SU-DHL-6 (cell line): Measurements from ENCODE around the gene MINDY3.

Experiments
- H2AFZ ChIP-seq: fragments of 200-600 bp; sonication (generic); 2 replicates; pipeline ENCODE4 v1.6.1; 2014; ENCODE audit warnings: low read depth, mild to moderate bottlenecking, moderate library complexity, mixed read lengths, antibody characterized with exemption, low read length; ENCODE audit not compliant: severe bottlenecking
- H3F3A ChIP-seq: fragments of 200-600 bp; shearing (Covaris generic); 2 replicates; pipeline ENCODE4 v1.6.0; 2016; ENCODE audit warnings: antibody characterized with exemption, mild to moderate bottlenecking; ENCODE audit not compliant: insufficient read depth
- H3K27ac ChIP-seq: fragments of 200-600 bp; sonication (generic); 2 replicates; pipeline ENCODE4 v1.5.1; 2016; ENCODE audit warnings: low read depth, mild to moderate bottlenecking, low read length, moderate library complexity, mixed read lengths
- H3K27me3 ChIP-seq: fragments of 200-600 bp; sonication (generic), shearing (Covaris generic); 2 replicates; pipeline ENCODE4 v1.6.0; 2014; ENCODE audit warnings: mild to moderate bottlenecking, low read length
- H3K36me3 ChIP-seq: fragments of 200-600 bp; sonication (generic); 2 replicates; pipeline ENCODE4 v1.6.1; 2014; ENCODE audit warnings: mild to moderate bottlenecking, low read length, mixed read lengths
- H3K4me2 ChIP-seq: fragments of 300-600, 200-600 bp; shearing (Covaris generic), sonication (generic); 2 replicates; pipeline ENCODE4 v1.6.0; 2014; ENCODE audit warnings: low read length, low read depth, mild to moderate bottlenecking; ENCODE audit not compliant: poor library complexity, severe bottlenecking
- H3K4me3 ChIP-seq: fragments of 200-600 bp; sonication (generic); 2 replicates; pipeline ENCODE4 v1.5.1; 2014; ENCODE audit warnings: antibody characterized with exemption, low read length, mild to moderate bottlenecking, mixed read lengths; ENCODE audit not compliant: insufficient read depth, poor library complexity, severe bottlenecking
- H3K79me2 ChIP-seq: fragments of 200-600 bp; sonication (generic); 2 replicates; pipeline ENCODE4 v1.6.1; 2014; ENCODE audit warnings: mild to moderate bottlenecking, low read length, moderate library complexity; ENCODE audit not compliant: insufficient read depth
- H3K9ac ChIP-seq: fragments of 200-600 bp; sonication (generic); 2 replicates; pipeline ENCODE4 v1.7.0; 2014; ENCODE audit warnings: mild to moderate bottlenecking, low read length
- H3K9me2 ChIP-seq: fragments of 200-600 bp; sonication (generic); replicated peaks from 2 replicates; pipeline ENCODE4 v1.6.1; 2014; ENCODE audit warnings: low read length; ENCODE audit not compliant: insufficient read depth
- H3K9me3 ChIP-seq: fragments of 200-600 bp; sonication (generic); 2 replicates; pipeline ENCODE4 v1.6.1; 2014; ENCODE audit warnings: low read length, mixed read lengths; ENCODE audit not compliant: insufficient read depth
- H4K20me1 ChIP-seq: fragments of 200-600 bp; sonication (generic); 2 replicates; pipeline ENCODE4 v1.6.1; 2014; ENCODE audit warnings: low read depth, mild to moderate bottlenecking, antibody characterized with exemption, low read length, moderate library complexity, mixed read lengths
- EZH2phosphoT487 ChIP-seq: fragments of 200-600 bp; sonication (generic), shearing (Covaris generic); conservative IDR thresholded peaks from 2 replicates; pipeline ENCODE4 v1.6.1; 2018; ENCODE audit warnings: mild to moderate bottlenecking, antibody characterized with exemption, low read length, moderate library complexity, mixed read lengths
- TF ChIP-seq, protein P1 (sequence below): fragments of 200-600 bp; sonication (generic); IDR thresholded peaks from one replicate; pipeline ENCODE4 v1.5.1; 2017; ENCODE audit warnings: antibody characterized with exemption, mild to moderate bottlenecking, low read length, moderate library complexity; ENCODE audit not compliant: insufficient read depth, poor library complexity, severe bottlenecking

Gene MINDY3

DNA sequence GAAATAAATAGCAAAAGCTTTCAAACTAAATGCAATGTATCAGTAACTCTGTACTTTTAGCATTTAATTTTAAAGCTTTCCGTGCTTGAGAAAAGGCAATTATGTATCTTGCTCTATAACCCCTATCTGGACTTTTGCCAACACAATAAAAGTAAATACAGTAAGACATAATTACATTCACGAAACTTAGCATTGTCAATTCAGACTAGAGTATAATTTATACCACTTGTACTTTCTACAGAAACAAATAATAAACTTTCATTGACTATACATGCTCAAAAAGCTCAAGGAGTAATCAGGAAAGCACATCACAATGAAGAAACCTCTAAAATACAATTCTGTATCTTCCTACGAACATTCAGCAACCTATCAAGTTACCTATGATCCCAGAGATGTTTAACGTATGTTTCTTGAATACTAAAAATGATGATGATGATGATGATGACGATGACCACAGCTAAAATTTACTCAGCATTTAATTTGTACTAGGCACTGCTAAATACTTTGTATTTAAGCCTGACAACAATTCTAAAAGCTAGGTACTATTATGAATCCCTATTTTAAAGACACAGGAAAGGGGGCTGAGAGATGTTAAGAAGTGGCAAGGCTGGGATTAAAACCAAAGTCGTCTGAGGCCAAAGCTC, 44.9 kb downstream of the MINDY3 start:
- peaks cover 8% of the 10 kb centered on the region; the same call in 1 of the 2 replicates for H3K36me3 ChIP-seq
- H3K27me3 ChIP-seq, result no peaks in the 10 kb centered on the region
- no peaks in the 10 kb centered on the region for H3K9me3 ChIP-seq
- no peak overlapping the region for H3K4me3 ChIP-seq
- H3F3A ChIP-seq, result no peaks in the 10 kb centered on the region
- no peak overlapping the region for H3K9ac ChIP-seq
- no peak for TF ChIP-seq EZH2phosphoT487
- TF ChIP-seq, protein P1, sequence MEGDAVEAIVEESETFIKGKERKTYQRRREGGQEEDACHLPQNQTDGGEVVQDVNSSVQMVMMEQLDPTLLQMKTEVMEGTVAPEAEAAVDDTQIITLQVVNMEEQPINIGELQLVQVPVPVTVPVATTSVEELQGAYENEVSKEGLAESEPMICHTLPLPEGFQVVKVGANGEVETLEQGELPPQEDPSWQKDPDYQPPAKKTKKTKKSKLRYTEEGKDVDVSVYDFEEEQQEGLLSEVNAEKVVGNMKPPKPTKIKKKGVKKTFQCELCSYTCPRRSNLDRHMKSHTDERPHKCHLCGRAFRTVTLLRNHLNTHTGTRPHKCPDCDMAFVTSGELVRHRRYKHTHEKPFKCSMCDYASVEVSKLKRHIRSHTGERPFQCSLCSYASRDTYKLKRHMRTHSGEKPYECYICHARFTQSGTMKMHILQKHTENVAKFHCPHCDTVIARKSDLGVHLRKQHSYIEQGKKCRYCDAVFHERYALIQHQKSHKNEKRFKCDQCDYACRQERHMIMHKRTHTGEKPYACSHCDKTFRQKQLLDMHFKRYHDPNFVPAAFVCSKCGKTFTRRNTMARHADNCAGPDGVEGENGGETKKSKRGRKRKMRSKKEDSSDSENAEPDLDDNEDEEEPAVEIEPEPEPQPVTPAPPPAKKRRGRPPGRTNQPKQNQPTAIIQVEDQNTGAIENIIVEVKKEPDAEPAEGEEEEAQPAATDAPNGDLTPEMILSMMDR, result no peak
- 0 out of 2 replicates have a peak, but pooled peaks cover 2% of the 10 kb centered on the region for H4K20me1 ChIP-seq
- H2AFZ ChIP-seq, result no peak overlapping the region
- H3K27ac ChIP-seq, result no peak overlapping the region
- H3K79me2 ChIP-seq, result no peaks in the 10 kb centered on the region; the same call in 1 of the 2 replicates
- H3K4me2 ChIP-seq, result no peak overlapping the region
- no peaks in the 10 kb centered on the region for H3K9me2 ChIP-seq

- Histone ChIP-seq H3K9me3 (no peaks in the 10 kb centered on the region), H3K9me2 (no peaks in the 10 kb centered on the region), H2AFZ (no peak overlapping the region), H3K4me2 (no peak overlapping the region), H3K36me3 (peaks cover 8% of the 10 kb centered on the region; the same call in 1 of the 2 replicates), H3K27ac (no peak overlapping the region), H3K27me3 (no peaks in the 10 kb centered on the region), H3K9ac (no peak overlapping the region), H4K20me1 (0 out of 2 replicates have a peak, but pooled peaks cover 3% of the 10 kb centered on the region), H3F3A (no peaks in the 10 kb centered on the region), H3K79me2 (no peaks in the 10 kb centered on the region; the same call in 1 of the 2 replicates), H3K4me3 (no peak overlapping the region)
- no peak for TF ChIP-seq EZH2phosphoT487
- TF ChIP-seq, protein P1, result no peak
These were observed 45.7 kb downstream of the MINDY3 start for GRCh38 chr10:15814565-15814964.

- Histone ChIP-seq H3K27me3 (no peaks in the 10 kb centered on the region), H3K4me2 (no peak overlapping the region), H2AFZ (no peak overlapping the region), H4K20me1 (0 out of 2 replicates have a peak, but pooled peaks cover 3% of the 10 kb centered on the region), H3K9me2 (no peaks in the 10 kb centered on the region), H3K9ac (no peak overlapping the region), H3K79me2 (no peaks in the 10 kb centered on the region; the same call in 1 of the 2 replicates), H3K9me3 (no peaks in the 10 kb centered on the region), H3F3A (no peaks in the 10 kb centered on the region), H3K4me3 (no peak overlapping the region), H3K27ac (no peak overlapping the region), H3K36me3 (peaks cover 8% of the 10 kb centered on the region; the same call in 1 of the 2 replicates)
- TF ChIP-seq, protein P1, result no peak
- no peak for TF ChIP-seq EZH2phosphoT487
These were observed 46.9 kb downstream of the MINDY3 start for GRCh38 chr10:15813415-15813814.
